NCI-H82 (cell line): ENCODE data around the gene STIM1.
A peak's percentile ranks its signal among the peaks of the same experiment; 100 is the strongest.
"Not testable (repeated sequence)": the region's sequence is repeated elsewhere in the genome, so short reads cannot be mapped to it uniquely, and the experiment has no call there.

ENCODE experiments used
- DNase-seq: peaks from one replicate; lab custom pipeline; 2025; lab: John Stamatoyannopoulos, UW

Gene STIM1

DNA sequence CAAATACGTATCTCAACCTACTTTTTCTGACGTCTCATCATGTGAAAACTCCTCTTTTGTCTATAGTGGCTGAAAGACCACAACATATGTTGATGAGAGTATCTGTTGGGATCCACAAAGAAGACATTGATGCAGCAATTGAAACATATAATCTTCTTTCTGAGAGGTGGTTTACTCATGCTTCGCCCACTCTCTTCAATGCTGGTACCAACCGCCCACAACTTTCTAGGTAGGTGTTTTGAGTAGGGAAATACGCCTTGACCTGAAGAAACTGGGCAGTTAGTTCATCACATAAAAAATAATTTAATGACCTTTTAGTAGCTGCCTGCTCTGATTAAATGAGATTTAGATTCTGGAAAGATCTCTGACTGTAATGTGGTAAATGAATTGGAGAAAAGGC lies 256.4 kb downstream of the STIM1 start:
- DNase-seq: no peak

DNA sequence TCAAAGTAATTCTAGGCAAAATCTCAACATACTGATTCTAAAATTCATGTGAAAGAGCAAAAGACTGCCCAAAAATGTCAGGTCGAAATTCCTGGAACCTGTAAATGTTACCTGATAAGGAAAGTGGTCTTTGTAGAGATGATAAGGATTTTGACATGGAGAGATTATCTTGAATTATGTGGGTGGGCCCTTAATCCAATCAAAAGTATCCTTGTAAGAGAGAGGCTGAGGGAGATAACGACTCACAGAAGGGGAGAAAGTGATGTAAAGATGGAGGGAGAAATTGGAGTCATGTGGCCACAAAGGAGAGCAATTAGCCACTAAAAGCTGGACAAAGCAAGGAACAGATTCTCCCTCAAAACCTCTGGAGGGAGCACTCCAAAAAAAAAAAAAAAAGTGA lies 259.7 kb downstream of the STIM1 start:
- DNase-seq: peak; percentile 52

DNA sequence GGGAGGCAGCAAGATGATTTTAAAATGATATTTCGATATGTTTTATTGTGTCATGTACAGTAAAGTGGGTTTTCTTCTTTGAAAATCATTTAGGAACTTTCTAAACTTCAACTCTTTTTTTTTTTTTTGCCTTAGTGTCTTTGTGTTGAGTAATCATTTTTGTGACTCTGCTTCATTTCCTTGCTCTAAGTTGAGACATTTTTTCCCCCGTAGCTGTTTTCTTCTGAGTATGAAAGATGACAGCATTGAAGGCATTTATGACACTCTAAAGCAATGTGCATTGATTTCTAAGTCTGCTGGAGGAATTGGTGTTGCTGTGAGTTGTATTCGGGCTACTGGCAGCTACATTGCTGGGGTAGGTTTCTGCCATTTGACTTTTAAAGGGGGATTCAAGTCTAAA lies 262.6 kb downstream of the STIM1 start:
- no peak for DNase-seq

DNA sequence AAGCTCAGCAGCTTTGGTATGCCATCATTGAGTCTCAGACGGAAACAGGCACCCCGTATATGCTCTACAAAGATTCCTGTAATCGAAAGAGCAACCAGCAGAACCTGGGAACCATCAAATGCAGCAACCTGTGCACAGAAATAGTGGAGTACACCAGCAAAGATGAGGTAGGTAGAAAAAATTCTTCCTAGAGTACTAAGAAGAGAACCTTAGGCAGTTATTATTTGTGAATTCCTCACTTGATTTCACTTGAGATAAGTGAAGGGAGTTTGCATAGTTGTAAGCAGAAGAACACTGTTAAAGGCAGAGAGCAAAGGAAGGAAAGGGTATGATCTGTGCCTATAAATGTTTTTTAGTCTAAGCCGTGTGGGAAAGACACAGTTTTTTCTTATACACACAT lies 267.8 kb downstream of the STIM1 start:
- DNase-seq: no peak

DNA sequence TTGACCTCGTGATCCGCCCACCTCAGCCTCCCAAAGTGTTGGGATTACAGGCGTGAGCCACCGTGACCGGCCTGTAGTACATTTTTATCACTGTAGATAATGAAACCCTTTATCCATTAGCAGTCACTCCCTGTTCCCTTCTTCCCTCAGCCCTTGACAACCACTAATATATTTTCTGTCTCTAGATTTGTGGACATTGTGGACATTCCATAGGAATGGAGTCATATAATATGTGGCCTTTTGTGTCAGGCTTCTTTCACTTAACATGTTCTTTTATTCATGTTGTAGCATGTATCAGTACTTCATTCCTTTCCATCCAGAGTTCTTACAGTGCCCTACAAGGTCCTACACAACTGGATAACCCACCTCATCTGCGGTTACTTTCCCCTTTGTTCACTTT lies 269.7 kb downstream of the STIM1 start:
- DNase-seq: no peak

DNA sequence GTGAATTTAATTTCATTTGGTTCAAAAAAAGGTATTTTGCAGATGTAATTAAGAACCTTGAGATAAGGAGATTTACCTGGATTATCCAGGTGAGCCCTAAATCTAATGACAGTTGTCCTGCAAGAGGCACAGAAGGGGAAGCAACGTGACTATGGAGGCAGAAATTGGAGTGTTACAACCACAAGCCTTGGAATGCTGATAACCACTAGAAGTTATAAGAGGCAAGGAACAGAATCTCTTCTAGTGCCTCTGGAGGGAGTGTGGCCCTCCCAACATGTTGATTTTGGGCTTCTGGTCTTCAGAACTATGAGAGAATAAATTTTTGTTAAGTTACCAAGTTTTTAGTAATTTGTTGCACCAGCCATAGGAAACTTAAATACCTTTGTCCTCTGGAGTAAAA lies 271.9 kb downstream of the STIM1 start:
- no peak for DNase-seq

DNA sequence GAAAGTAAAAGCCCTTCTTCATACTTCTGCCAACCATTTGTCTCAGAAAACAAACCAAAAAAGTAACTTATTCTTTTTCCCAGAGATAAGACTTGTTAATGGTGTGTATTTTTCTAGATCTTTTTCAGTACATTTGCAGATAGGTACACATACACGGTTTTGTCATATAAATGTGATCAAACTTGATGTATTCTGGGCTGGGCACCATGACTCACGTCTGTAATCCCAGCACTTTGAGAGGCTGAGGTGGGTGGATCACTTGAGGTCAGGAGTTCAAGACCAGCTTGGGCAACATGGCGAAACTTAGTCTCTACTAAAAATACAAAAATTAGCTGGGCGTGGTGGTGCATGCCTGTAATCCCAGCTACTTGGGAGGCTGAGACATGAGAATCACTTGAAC lies 274.8 kb downstream of the STIM1 start:
- not testable (repeated sequence) for DNase-seq

DNA sequence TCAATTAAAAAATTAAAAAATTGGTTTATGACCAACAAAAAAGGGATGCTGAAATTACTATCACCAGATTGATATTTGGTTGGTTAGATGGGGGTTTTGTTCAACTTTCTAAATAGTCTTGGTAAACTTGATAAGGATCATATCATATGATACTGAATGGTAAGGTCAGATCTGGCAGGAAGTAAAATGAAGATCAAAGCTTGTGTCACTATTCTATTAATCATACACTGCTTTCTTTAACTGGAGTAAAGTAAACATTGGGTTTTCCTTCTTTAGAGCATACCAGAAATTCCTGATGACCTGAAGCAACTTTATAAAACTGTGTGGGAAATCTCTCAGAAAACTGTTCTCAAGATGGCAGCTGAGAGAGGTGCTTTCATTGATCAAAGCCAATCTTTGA lies 279.3 kb downstream of the STIM1 start:
- DNase-seq: no peak

DNA sequence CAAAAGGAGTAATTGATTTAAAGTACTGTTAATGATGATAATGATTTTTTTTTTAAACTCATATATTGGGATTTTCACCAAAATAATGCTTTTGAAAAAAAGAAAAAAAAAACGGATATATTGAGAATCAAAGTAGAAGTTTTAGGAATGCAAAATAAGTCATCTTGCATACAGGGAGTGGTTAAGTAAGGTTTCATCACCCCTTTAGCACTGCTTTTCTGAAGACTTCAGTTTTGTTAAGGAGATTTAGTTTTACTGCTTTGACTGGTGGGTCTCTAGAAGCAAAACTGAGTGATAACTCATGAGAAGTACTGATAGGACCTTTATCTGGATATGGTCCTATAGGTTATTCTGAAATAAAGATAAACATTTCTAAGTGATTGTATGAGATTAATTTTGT lies 283.0 kb downstream of the STIM1 start:
- DNase-seq: no peak

DNA sequence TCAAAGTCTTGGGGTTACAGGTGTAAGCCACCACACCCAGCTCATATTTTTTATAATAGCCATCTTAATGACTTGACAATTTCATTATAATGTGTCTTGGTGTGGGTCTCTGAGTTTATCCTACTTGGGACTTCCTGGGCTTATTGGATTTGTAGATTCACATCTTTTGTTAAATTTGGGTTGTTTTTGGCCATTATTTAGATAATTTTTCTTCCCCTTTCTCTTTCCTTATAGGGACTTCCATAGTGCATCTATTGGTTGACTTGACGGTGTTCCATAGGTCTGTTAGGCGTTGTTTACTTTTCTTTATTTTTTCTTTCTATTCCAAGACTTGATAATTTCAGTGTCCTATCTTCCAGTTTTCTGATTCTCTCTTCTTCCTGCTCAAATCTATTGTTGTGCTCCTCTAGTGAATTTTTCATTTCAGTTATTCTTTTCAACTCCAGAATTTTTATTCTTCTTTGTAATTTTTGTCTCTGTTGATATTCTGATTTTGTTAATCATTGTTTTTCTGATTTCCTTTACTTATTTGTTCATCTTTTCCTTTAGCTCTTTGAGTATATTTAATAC lies 284.7 kb downstream of the STIM1 start:
- DNase-seq: no peak
